ENCODE data around the gene PP2D1.
"Not testable (repeated sequence)": the region's sequence is repeated elsewhere in the genome, so short reads cannot be mapped to it uniquely, and the experiment has no call there.

PP2D1 gene

GRCh38 chr3:19959505-19959904 lies 52.6 kb downstream of the PP2D1 start:
- WGBS, 2 donors (ENCODE audit: extremely low coverage in 2 of 2, insufficient read length in 2 of 2, insufficient replicate concordance in 1 of 2), result no CpG with 5 or more reads among the region's 4 CpGs
- no peaks in the 10 kb centered on the region for H3K27me3 ChIP-seq (ENCODE audit: control insufficient read depth in 3 of 3, insufficient read depth in 3 of 3, low read depth in 1 of 3, low read length in 3 of 3)
- no peak overlapping the region for H2BK15ac ChIP-seq (ENCODE audit: low read length)

DNA sequence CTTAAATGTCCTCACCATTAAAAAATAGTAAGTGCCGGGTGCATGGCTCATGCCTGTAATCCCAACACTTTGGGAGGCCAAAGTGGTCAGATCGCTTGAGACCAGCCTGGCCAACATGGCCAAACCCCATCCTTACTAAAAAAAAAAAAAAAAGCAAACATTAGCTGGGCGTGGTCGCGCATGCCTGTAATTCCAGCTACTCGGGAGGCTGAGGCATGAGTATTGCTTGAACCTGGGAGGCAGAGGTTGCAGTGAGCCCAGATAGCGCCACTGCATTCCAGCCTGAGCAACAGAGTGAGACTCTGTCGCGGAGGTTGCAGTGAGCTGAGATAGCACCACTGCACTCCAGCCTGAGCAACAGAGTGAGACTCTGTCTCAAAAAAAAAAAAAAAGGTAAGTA lies 54.7 kb downstream of the PP2D1 start:
- not testable (repeated sequence) for H3K9me3 ChIP-seq (replicated peaks in 1 of 2; ENCODE audit: control insufficient read depth in 2 of 2, insufficient read depth in 1 of 2, low read depth in 1 of 2, low read length in 2 of 2); H3K4ac ChIP-seq (ENCODE audit: low read length); H4K8ac ChIP-seq (ENCODE audit: low read depth, low read length); H3K18ac ChIP-seq (ENCODE audit: low read length); H3K9ac ChIP-seq (ENCODE audit: low read depth, low read length, poor library complexity); H2AK5ac ChIP-seq (ENCODE audit: low read depth, low read length); H3K4me2 ChIP-seq (ENCODE audit: insufficient read depth, low read length, poor library complexity, severe bottlenecking); H3K23ac ChIP-seq (ENCODE audit: low read depth, low read length, poor library complexity); H3K14ac ChIP-seq (ENCODE audit: low read length); H2BK15ac ChIP-seq (ENCODE audit: low read length); H3K27ac ChIP-seq (replicated peaks; ENCODE audit: low read length); DNase-seq (ENCODE audit: low spot score); H3K27me3 ChIP-seq (ENCODE audit: control insufficient read depth in 3 of 3, insufficient read depth in 3 of 3, low read depth in 1 of 3, low read length in 3 of 3); H3K79me1 ChIP-seq (ENCODE audit: low read depth, low read length); H3K4me3 ChIP-seq (ENCODE audit: low read length in 2 of 2); H4K91ac ChIP-seq (ENCODE audit: low read depth, low read length, poor library complexity); H2BK12ac ChIP-seq (ENCODE audit: low read length); H2AFZ ChIP-seq (ENCODE audit: low read length); H2BK120ac ChIP-seq (ENCODE audit: low read depth, low read length); H3K4me1 ChIP-seq (ENCODE audit: control insufficient read depth in 2 of 2, insufficient read depth in 1 of 2, low read depth in 1 of 2, low read length in 2 of 2); H2BK5ac ChIP-seq (ENCODE audit: low read length)
- WGBS, 2 donors (ENCODE audit: extremely low coverage in 2 of 2, insufficient read length in 2 of 2, insufficient replicate concordance in 1 of 2), result no CpG with 5 or more reads among the region's 9 CpGs
- peaks cover 7 to 86% of the 10 kb centered on the region in 2 donors for H3K36me3 ChIP-seq (replicated peaks in 1 of 2; ENCODE audit: control insufficient read depth in 2 of 2, insufficient read depth in 2 of 2, low read length in 2 of 2)

More at GRCh38 chr3:19959505-19959904, 52.6 kb downstream of the PP2D1 start:
- no peak overlapping the region for H2BK12ac ChIP-seq (ENCODE audit: low read length)
- H3K4me2 ChIP-seq (ENCODE audit: insufficient read depth, low read length, poor library complexity, severe bottlenecking), result no peak overlapping the region
- no peak overlapping the region for H3K27ac ChIP-seq (replicated peaks; ENCODE audit: low read length)
- H4K8ac ChIP-seq (ENCODE audit: low read depth, low read length), result no peak overlapping the region
- no peak overlapping the region for H3K18ac ChIP-seq (ENCODE audit: low read length)
- H2AK5ac ChIP-seq (ENCODE audit: low read depth, low read length), result no peak overlapping the region
- H3K4me1 ChIP-seq (ENCODE audit: control insufficient read depth in 2 of 2, insufficient read depth in 1 of 2, low read depth in 1 of 2, low read length in 2 of 2), result no peaks in the 10 kb centered on the region
- no peak for DNase-seq (ENCODE audit: low spot score)
- no peak overlapping the region for H2AFZ ChIP-seq (ENCODE audit: low read length)
- H4K91ac ChIP-seq (ENCODE audit: low read depth, low read length, poor library complexity), result no peak overlapping the region
- no peak overlapping the region for H2BK120ac ChIP-seq (ENCODE audit: low read depth, low read length)
- peaks cover 5 to 70% of the 10 kb centered on the region in 2 donors for H3K36me3 ChIP-seq (replicated peaks in 1 of 2; ENCODE audit: control insufficient read depth in 2 of 2, insufficient read depth in 2 of 2, low read length in 2 of 2)
- H3K14ac ChIP-seq (ENCODE audit: low read length), result no peak overlapping the region
- H3K9ac ChIP-seq (ENCODE audit: low read depth, low read length, poor library complexity), result no peak overlapping the region
- no peak overlapping the region for H2BK5ac ChIP-seq (ENCODE audit: low read length)
- H3K4me3 ChIP-seq (ENCODE audit: low read length in 2 of 2), result no peak overlapping the region
- H3K4ac ChIP-seq (ENCODE audit: low read length), result no peak overlapping the region
- H3K9me3 ChIP-seq (replicated peaks in 1 of 2; ENCODE audit: control insufficient read depth in 2 of 2, insufficient read depth in 1 of 2, low read depth in 1 of 2, low read length in 2 of 2), result no peaks in the 10 kb centered on the region
- no peak overlapping the region for H3K23ac ChIP-seq (ENCODE audit: low read depth, low read length, poor library complexity)
- H3K79me1 ChIP-seq (ENCODE audit: low read depth, low read length), result peaks cover 1% of the 10 kb centered on the region

- peaks cover 13 to 89% of the 10 kb centered on the region in 2 donors for H3K36me3 ChIP-seq (replicated peaks in 1 of 2; ENCODE audit: control insufficient read depth in 2 of 2, insufficient read depth in 2 of 2, low read length in 2 of 2)
- H3K18ac ChIP-seq (ENCODE audit: low read length), result no peak overlapping the region
- no peak overlapping the region for H3K4me3 ChIP-seq (ENCODE audit: low read length in 2 of 2)
- no peak overlapping the region for H3K23ac ChIP-seq (ENCODE audit: low read depth, low read length, poor library complexity)
- H3K9me3 ChIP-seq (replicated peaks in 1 of 2; ENCODE audit: control insufficient read depth in 2 of 2, insufficient read depth in 1 of 2, low read depth in 1 of 2, low read length in 2 of 2), result no peaks in the 10 kb centered on the region
- H3K27ac ChIP-seq (replicated peaks; ENCODE audit: low read length), result no peak overlapping the region
- H2BK12ac ChIP-seq (ENCODE audit: low read length), result no peak overlapping the region
- no peaks in the 10 kb centered on the region for H3K4me1 ChIP-seq (ENCODE audit: control insufficient read depth in 2 of 2, insufficient read depth in 1 of 2, low read depth in 1 of 2, low read length in 2 of 2)
- no peak overlapping the region for H3K9ac ChIP-seq (ENCODE audit: low read depth, low read length, poor library complexity)
- H3K79me1 ChIP-seq (ENCODE audit: low read depth, low read length), result no peaks in the 10 kb centered on the region
- no CpG with 5 or more reads among the region's 4 CpGs for WGBS, 2 donors (ENCODE audit: extremely low coverage in 2 of 2, insufficient read length in 2 of 2, insufficient replicate concordance in 1 of 2)
- DNase-seq (ENCODE audit: low spot score), result no peak
- no peak overlapping the region for H3K14ac ChIP-seq (ENCODE audit: low read length)
- H3K27me3 ChIP-seq (ENCODE audit: control insufficient read depth in 3 of 3, insufficient read depth in 3 of 3, low read depth in 1 of 3, low read length in 3 of 3), result no peaks in the 10 kb centered on the region
- no peak overlapping the region for H2AK5ac ChIP-seq (ENCODE audit: low read depth, low read length)
- no peak overlapping the region for H2AFZ ChIP-seq (ENCODE audit: low read length)
- no peak overlapping the region for H3K4ac ChIP-seq (ENCODE audit: low read length)
- no peak overlapping the region for H4K91ac ChIP-seq (ENCODE audit: low read depth, low read length, poor library complexity)
- no peak overlapping the region for H2BK120ac ChIP-seq (ENCODE audit: low read depth, low read length)
- no peak overlapping the region for H3K4me2 ChIP-seq (ENCODE audit: insufficient read depth, low read length, poor library complexity, severe bottlenecking)
- H4K8ac ChIP-seq (ENCODE audit: low read depth, low read length), result no peak overlapping the region
- no peak overlapping the region for H2BK15ac ChIP-seq (ENCODE audit: low read length)
- H2BK5ac ChIP-seq (ENCODE audit: low read length), result no peak overlapping the region
Measured at GRCh38 chr3:19954676-19955075, 57.4 kb downstream of the PP2D1 start.

GRCh38 chr3:19950316-19950715 lies 61.7 kb downstream of the PP2D1 start:
- no peak overlapping the region for H2BK5ac ChIP-seq (ENCODE audit: low read length)
- no peak overlapping the region for H2AK5ac ChIP-seq (ENCODE audit: low read depth, low read length)
- H4K91ac ChIP-seq (ENCODE audit: low read depth, low read length, poor library complexity), result no peak overlapping the region
- no peak overlapping the region for H3K9ac ChIP-seq (ENCODE audit: low read depth, low read length, poor library complexity)
- no peak overlapping the region for H3K23ac ChIP-seq (ENCODE audit: low read depth, low read length, poor library complexity)
- no peak overlapping the region for H2BK12ac ChIP-seq (ENCODE audit: low read length)
- no peak overlapping the region for H4K8ac ChIP-seq (ENCODE audit: low read depth, low read length)
- peaks cover 2% of the 10 kb centered on the region for H3K79me1 ChIP-seq (ENCODE audit: low read depth, low read length)
- no peaks in the 10 kb centered on the region for H3K27me3 ChIP-seq (ENCODE audit: control insufficient read depth in 3 of 3, insufficient read depth in 3 of 3, low read depth in 1 of 3, low read length in 3 of 3)
- H3K9me3 ChIP-seq (replicated peaks in 1 of 2; ENCODE audit: control insufficient read depth in 2 of 2, insufficient read depth in 1 of 2, low read depth in 1 of 2, low read length in 2 of 2), result no peaks in the 10 kb centered on the region
- no CpG with 5 or more reads among the region's 2 CpGs for WGBS, 2 donors (ENCODE audit: extremely low coverage in 2 of 2, insufficient read length in 2 of 2, insufficient replicate concordance in 1 of 2)
- no peak overlapping the region for H3K4me3 ChIP-seq (ENCODE audit: low read length in 2 of 2)
- no peak overlapping the region for H3K14ac ChIP-seq (ENCODE audit: low read length)
- no peak overlapping the region for H3K4me2 ChIP-seq (ENCODE audit: insufficient read depth, low read length, poor library complexity, severe bottlenecking)
- H2BK120ac ChIP-seq (ENCODE audit: low read depth, low read length), result no peak overlapping the region
- no peak for DNase-seq (ENCODE audit: low spot score)
- no peak overlapping the region for H2BK15ac ChIP-seq (ENCODE audit: low read length)
- no peak overlapping the region for H2AFZ ChIP-seq (ENCODE audit: low read length)
- no peak overlapping the region for H3K27ac ChIP-seq (replicated peaks; ENCODE audit: low read length)
- peaks cover 2 to 3% of the 10 kb centered on the region in 2 donors for H3K4me1 ChIP-seq (ENCODE audit: control insufficient read depth in 2 of 2, insufficient read depth in 1 of 2, low read depth in 1 of 2, low read length in 2 of 2)
- no peak overlapping the region for H3K18ac ChIP-seq (ENCODE audit: low read length)
- no peak overlapping the region for H3K4ac ChIP-seq (ENCODE audit: low read length)
- H3K36me3 ChIP-seq (replicated peaks in 1 of 2; ENCODE audit: control insufficient read depth in 2 of 2, insufficient read depth in 2 of 2, low read length in 2 of 2), result peaks cover 10 to 61% of the 10 kb centered on the region in 2 donors
